ENCODE measurements around the gene CDK8.

Gene CDK8

DNA sequence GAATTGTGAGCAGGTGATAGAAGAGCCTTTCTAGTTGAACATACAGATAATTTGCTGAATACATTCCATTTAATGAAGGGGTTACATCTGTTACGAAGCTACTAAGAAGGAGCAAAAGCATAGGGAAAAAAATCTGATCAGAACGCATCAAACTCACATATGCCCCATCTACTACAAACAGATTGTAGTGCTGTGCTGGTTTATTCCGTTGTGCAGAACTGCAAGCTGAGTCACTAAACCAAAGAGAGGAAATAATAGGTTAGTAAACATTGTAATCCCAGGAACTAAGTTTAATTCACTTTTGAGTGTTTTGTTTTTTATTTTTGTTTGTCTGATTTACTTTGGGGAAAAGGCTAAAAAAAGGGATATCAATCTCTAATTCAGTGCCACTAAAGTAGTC, 136.3 kb downstream of the CDK8 start:
- no peak for DNase-seq

DNA sequence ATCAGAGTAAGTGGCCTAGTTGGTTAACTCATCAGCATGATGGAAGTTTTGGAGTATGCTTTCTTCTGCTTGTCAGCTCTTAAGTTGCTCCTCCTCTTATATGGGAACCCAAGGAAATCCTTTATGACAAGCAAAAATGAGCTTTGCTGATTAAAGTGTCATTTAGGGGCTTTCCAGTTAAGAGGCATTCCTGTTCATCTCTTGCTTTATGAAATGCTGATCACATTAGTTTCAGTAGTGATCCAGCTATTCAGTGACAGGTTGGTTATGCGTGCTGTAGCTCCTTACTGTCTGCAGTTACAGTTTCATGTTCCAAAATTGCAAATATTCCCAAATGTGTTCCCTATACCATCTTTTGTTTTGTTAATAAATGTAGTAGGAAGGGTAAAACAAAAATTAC, 146.6 kb downstream of the CDK8 start:
- DNase-seq, result no peak

DNA sequence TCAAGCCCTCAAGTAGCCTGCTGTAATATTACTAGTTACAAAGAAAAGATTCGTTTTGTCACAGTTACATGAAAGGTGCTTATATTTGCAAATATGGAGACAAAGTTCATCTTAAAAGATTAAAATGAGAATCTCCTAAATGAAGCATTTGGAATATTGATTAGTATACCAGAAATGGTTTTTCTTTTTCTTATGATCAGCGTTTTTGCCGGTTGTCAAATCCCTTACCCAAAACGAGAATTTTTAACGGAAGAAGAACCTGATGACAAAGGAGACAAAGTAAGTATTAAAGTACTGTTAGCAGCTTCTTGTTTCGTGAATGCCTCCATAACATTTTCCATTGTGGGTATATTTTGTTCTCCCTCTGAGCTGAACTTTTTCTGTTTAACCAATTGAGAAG, 147.1 kb downstream of the CDK8 start:
- no peak for DNase-seq

DNA sequence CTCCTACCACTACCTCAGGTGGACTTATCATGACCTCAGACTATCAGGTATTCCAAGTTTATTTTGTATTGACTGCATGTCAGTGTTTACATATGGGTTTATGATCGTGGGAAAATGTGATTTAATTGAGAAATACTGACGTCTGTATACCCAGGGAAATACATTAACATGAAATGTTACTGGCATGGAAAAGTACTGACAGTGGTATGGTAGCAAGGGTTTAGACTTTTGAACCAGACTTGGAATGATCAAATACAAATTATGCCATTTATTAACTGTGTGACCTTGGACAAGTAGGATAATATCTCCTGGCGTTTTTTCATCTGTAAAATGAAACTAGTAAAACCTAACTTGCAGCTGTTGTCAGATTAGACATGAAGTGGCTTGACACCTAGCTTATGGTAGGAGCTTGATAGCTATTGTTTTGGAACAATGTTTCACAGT, 147.7 kb downstream of the CDK8 start:
- no peak for DNase-seq

DNA sequence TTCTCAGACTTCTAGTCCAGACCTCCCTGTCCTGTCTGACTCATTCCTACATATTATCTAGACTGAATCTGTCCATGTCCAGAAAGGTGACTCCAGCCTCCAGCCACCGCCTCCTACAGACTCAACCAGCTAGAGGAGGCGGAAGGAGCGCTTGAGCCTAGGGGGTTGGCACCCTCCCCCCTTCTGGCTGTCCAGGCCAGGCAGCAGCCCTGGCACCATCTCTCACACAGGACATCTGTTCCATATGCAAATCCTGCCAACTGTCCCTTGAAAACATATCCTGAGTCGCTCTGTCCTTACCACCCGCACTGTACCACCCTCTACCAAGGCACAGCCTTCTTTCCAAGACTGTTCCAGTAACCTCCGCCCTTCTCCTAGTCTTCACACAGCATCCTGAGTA, 152.9 kb downstream of the CDK8 start:
- DNase-seq, result no peak

DNA sequence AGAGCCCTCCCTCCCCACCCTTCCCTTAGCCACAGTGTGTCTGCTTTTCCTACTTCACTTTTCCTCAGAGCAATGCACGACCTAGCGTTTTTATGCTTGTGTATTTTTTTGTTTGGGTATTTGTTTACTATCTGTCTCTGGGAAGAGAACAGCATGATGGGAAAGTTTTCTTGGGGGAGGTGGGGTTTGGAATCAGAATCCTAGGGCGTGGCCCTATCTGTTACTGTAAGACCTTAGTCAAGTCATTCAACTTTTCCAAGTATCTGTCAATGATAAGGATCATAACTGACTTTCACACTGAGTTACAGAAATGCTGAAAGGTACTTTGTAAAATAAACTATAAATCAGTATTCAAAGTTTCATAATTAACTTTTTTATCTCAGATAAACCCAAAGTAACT, 157.3 kb downstream of the CDK8 start:
- DNase-seq, result no peak

DNA sequence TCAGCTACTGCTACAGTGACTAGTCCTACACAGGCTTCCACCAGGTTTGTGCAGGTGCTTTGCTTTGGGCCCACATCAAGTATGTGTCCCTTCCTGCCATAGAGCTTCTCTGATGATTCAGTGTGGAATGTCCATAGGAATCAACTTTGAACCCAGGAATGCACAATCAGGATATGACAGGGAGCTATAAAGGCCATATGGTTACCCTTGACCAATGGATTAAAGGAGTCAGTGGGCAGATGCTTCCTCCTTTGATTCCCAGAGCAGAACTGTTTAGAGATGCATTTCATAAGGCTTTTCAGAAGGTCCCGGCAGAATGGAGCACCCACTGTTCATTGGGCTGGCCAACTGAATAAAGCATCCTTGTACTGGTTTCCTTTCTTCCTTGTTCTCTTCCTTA, 158.3 kb downstream of the CDK8 start:
- DNase-seq, result no peak

DNA sequence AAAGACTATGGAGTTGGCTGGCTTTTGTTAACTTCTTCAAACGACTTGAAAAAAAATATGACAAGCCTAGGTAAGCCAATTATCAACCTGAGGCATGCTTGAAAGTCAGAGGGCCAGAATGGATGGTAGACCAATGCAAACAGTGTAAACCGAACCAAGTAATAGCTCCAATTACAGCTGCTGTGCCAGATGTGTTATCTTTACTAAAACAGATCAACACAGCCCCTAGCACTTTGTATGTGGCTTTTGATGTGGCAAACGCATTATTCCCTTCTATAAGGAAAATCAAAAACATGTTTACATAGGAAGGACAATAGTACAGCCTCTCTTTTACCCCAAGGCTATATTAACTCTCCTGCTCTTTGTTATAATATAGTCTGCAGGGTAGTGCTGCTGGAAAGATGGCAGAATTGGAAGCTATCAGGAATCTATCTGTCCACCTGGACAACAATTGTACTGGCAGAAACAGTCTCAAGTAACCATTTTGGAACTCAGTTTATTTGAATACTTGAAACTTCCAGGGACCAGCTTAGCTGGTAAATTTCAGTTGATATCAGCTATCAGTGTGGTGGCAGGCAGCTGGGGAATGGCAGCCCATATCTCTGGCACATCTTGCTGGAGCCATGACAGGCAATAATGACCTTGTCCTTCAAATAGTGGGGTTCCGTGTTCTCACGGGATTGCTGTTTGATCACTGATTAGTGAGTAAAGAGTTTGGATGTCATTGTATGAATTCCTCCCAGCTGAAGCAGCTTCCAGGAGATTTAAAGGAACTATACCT, 159.2 kb downstream of the CDK8 start:
- no peak for DNase-seq

DNA sequence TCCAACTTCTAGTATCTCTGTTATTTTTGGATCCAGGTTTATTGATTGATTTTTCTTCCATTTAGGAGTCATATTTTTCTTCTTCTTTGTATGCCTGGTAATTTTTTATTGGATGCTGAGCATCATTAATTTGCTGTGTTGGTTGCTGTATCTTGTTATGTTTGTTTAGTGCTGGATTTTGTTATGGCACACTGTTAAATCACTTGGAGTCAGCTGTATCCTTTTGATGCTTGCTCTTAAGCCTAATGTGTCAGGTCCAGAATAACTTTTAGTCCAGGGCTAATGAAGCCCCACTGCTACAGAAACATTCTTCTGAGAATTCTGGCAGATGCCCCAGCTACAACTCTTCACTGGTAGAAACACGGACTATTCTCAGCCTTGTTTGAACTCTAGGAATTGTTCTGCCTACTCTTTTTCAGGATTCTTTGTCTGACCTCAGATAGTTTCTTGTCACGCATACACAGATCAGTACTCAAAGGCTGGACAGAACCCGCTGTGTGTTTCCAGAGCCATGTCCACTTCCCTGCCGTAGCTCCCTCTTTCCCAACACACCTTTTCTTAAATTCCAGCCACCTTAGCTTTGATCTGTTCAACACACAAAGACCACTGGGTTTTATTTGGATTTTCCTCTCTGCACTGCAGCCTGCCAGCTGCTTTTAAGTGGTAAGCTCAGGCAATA, 166.5 kb downstream of the CDK8 start:
- DNase-seq, result no peak

DNA sequence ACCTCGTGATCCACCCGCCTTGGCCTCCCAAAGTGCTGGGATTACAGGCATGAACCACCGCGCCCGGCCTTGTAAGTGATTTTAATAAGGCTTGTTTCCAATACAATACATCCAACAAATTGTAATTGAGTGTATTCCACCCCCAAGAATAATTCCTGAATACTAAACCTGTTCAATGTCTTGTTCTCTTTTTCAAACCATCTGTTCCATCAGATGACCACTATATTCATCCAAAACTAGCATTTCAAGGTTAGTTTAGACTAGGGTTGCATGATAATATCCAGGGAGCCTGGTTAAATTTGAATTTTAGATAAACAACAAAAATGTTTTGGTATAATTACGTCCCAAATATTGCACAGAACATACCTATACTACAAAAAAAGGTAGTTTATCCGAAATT, 168.1 kb downstream of the CDK8 start:
- no peak for DNase-seq

DNA sequence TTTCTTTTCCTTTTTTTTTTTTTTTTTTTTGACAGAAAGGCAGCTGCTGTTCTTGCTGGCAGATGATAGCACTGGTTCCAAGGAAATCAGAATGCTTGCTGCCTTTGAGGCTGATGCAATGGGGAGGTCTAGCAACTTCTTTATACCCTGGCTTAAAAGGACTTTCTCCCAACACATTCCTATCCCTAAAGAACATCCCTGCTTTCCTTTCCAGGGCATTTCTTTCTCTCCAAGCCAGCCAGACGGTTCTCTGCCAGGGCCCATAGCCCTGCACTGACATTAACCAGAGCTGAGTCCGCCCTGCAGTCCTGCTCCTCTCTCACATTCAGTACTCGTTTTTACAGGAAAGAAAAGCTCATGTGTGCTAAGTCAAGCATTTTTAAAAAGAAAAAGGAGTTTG, 169.7 kb downstream of the CDK8 start:
- DNase-seq, result no peak

DNA sequence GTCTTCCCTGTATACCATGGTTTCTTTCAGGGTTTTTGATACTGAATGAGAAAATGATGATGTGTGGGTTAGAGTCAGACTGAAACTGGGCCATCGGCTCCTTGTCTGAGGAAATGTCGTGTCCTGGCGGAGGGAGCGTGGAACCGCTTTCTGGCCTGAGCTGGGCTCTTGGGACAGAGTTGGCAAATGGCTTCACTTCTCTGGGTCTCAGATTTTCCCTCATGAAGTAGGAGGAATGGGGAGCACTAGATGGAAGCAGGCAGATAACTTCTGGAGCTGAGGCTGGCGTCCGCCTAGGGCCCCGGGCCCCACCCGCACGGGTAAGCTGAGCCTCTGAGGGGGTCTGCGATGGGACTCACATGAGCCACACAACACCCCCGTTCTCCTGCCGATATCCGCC, 170.3 kb downstream of the CDK8 start:
- no peak for DNase-seq

DNA sequence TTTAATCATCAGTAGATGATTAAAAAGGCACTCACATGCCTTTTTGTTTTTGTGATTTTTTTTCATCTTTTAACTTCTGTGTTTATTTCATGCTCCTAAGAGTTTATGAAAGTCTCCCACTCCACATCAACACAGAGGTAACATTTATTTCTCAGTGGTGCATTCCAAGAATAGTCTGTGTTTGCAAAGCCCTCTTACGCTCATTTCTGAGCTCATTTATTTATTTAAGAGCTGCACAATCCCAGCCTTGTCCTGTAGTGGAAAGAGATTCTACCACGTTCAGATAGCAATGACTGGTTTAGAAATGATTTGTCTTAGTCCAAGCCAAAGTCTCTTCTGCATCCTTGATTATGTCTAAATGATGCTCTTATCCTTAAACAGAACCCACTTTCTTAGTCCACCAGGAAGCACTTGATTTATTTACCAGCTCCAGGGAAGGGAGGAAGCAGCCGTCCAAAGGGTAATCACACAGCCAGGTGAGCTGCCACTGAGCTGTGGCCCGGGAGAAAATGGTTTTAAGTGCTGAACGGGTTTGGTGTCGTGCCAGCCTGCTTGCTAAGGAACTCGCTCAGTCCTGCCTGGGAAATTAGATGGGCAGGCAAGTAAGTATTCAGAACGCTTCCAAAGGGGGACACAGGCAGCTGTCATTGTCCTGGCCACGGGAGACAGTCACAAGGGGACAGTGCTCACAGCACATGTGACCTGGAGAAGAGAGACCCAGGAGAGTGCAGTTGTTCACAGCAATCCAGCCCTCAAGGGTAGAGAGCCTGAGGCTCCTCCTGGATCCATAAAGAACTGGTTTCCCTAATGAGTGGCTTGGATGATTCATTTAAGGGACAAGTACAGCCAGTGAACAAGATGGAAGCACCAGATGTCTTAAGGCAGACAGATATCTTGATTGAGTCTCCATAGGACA, 171.8 kb downstream of the CDK8 start:
- DNase-seq, result no peak

DNA sequence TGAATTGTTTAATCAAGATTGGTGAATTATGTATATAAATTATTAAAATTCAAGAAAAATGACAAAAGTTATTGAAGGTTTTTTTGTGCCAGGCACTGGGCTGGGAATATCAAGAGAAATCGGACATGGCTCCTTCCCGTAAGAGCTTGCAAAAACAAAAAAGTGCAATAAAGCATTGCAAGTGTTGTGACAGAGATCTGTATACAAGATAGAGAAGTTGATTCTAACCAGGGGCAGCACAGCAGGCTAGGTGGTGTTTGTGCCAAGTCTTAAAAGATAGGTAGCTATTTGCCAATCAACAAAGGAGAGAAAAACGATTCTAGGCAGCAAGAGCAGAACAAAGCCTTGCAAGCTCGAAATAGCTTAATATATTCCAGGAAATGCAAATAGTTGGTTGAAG, 179.8 kb downstream of the CDK8 start:
- no peak for DNase-seq

DNA sequence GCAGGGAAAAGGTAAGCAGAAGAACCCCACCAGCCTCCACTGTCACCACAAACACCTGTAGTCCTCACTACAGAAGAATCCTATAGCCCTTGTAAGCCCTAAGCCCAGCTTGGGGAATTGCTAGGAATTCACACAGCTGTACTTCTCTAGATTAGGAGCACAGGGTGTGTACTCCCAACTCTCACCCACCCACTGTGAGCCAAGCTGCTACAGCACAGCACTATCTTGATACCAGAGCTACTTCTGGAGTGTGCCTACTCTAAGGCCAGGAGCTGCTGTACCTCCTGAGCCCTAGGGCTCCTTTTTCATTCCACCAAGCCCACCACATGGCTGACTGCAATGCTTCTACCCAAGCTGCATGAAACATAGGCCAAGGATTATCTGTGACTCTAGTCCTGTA, 181.2 kb downstream of the CDK8 start:
- DNase-seq, result no peak

DNA sequence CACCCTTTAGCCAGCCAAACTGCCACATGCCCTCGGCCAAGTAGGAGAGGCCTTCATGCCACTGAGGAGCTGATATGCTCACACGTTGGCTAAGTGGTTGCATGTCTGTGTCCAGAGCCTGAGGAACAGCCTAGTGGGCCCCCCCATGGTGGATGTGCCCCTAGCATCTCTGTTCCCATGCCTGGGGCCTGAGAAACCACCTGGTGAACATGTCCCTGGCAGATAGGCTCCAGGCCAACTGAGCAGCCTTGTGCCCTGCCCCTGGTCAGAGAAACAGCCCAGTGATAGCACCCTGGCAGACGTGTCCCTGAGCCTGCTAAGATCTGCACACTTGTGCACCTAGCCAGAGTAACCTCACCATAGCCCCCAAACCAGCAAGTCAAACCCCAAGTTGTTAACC, 181.7 kb downstream of the CDK8 start:
- no peak for DNase-seq

DNA sequence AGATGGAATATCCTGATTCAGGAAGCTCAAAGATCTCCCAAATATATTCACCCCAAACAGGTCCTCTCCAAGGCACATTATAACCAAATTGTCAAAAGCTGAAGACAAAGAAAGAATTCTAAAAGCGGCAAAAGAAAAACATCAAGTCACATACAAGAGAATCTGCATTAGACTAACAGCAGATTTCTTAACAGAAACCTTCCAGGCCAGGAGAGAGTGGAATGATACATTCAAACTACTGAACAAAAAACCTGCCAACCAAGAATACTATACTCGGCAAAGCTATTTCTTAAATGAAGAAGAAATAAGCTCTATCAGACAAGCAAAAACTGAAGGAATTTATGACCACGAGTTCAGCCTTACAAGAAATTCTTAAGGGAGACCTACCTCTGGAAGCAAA, 183.0 kb downstream of the CDK8 start:
- DNase-seq, result no peak

DNA sequence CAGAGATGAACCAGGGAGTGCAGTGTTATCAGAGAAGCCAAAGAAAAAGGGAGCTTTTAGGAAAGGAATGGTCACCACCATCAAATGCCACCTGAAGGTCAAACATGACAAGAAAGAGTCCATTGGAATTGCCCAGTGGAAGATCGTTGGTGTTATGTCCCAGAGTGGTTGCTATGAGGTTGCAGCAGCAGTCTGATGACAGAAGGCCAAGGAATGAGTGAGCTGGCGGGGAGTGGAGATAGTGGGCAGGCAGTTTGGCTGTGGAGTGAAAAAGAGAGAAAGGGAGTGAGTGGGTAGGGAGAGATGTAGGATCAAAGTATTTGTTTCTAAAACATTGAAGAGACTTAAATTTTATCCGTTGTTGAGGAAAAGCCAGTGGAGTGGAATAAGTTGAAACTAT, 186.2 kb downstream of the CDK8 start:
- no peak for DNase-seq

DNA sequence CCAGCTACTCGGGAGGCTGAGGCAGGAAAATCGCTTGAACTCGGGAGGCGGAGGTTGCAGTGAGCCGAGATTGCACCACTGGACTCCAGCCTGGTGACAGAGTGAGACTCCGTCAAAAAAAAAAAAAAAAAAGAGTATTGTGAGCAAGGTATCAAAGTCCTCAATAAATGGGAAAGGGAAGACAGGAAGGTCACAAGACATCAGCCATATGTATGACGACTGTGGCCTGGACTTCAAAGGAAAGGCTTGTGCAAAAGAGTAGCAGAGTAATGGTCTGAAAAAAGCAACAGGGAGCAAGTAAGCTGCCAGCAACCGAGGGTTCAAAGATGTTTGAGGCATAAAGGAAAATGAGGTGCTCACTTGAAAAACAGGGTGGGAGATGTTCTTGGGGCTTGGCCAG, 187.5 kb downstream of the CDK8 start:
- DNase-seq, result no peak

DNA sequence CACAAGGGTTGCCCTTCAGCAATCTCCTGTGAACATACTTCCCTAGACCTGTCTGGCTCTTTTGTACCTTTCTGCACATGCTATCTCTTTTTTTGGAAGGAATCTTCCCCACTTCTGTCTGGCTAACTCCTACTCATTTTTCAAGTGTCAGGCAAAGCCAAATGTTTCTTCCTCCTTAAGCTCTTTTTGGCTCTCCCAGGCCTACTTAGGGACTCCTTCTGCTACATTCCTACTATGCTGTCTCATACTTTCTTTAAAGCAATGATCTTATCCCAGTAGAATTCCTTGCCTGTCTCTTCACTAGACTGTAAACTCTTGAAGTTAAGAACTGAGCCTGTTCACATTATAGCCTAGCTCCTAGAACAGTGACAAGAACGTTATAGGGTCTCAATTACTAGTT, 188.6 kb downstream of the CDK8 start:
- no peak for DNase-seq

DNA sequence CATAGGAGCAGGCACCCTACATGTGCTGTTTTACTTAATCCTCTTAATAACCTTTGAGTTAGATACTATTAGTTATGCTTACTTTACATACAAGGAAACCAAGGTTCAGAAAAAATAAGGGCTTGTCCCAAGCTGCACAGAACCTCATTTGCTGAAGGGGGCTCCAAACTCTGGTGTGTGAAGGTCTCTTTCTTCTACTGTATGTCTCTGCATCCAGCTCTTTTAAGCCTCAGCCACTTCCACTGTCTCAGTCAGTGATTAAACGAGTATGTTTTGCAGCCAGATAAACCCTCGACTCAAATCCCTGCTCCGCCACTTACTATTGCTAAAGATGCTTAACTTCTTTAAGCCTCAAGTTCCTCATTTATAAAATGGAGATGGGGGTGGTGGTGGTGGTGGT, 191.2 kb downstream of the CDK8 start:
- no peak for DNase-seq

DNA sequence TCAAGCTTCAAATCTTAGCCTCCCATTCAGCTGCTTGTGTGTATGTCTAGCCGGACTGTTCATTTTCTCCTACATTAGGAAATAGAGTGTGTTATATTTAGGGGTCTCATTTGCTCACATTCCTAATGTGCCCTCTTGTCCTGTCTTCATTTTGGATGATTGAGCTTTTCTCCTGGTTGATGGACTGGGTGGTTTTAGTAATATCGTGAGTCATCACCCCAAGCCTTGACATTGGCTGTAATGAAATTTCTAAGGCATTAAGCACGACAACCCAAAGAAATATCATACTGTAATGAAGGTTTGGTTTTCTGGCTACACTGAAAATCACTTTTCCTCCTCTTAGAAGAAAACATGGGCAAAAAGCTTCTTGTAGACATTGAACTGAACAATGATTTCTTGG, 192.8 kb downstream of the CDK8 start:
- DNase-seq, result no peak

DNA sequence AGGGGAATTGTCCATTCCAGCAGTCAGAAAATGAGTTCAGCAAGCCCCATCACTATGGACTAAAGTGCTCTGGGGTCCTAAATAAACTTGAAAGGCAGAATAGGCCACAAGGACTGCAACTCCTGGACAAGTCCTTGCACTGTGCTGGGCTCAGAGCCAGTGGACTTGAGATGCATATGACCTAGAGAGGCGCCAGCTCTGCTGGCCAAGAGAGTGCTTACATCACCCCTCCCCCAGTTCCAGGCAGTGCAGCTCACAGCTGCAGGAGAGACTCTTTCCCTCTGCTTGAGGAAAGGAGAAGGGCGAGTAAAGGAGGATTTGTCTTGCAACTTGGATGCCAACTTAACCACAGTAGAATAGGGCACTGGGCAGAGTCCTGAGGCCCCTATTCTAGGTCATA, 194.1 kb downstream of the CDK8 start:
- no peak for DNase-seq
